ENCODE results near the gene SARS1.

GRCh38 chr1:109193653-109194590 lies 19.8 kb upstream of the SARS1 start:
- peak; percentile 72 for TF ChIP-seq CTCF (IDR thresholded peaks at IDR 0.05; ENCODE audit: borderline replicate concordance, extremely low read depth, low read length, poor library complexity, severe bottlenecking)
- TF ChIP-seq EZH2 (IDR thresholded peaks at IDR 0.05; ENCODE audit: borderline replicate concordance, low read depth, low read length, severe bottlenecking): no peak

All from DND-41 (cell line).